GM12875 (cell line): Measurements from ENCODE around the gene LDB2.
"Not testable (repeated sequence)": the region's sequence is repeated elsewhere in the genome, so short reads cannot be mapped to it uniquely, and the experiment has no call there.

ENCODE experiments used
- H3K4me3 ChIP-seq: one replicate; pipeline ENCODE4 v1.5.1; 2011; ENCODE audit warnings: low read depth, low read length, control low read depth
- CTCF ChIP-seq: IDR thresholded peaks from 2 replicates; pipeline ENCODE4 v1.5.1; 2011; ENCODE audit warnings: low read depth, mild to moderate bottlenecking, control low read depth, inconsistent platforms, low read length, moderate library complexity, borderline replicate concordance; ENCODE audit not compliant: insufficient read depth

Gene LDB2

GRCh38 chr4:16897991-16898827, at the start of gene LDB2:
Gene LDB2, minus strand, starts transcription at chr4:16898645.
- H3K4me3 ChIP-seq, result no peak within 1 kb of the TSS
- no peak for TF ChIP-seq CTCF

DNA sequence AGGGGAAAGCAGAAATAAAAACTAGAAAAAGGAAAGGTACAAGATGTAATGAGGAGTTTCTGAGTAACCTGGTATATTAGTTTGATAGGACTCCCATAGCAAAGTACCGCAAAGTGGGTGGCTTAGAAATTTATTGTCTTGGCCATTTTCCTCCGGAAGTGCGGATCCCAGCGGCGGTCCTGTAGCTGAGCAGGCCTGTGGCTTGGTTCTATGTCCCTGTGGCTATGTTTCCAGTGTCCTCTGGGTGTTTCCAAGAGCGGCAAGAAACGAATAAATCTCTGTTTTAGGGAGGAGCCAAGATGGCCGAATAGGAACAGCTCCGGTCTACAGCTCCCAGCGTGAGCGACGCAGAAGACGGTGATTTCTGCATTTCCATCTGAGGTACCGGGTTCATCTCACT, 44.0 kb upstream of the LDB2 start:
- no peak for TF ChIP-seq CTCF
- no peak overlapping the region for H3K4me3 ChIP-seq

- TF ChIP-seq CTCF, result no peak
These were observed 40.7 kb upstream of the LDB2 start for GRCh38 chr4:16939178-16939577.

GRCh38 chr4:16938512-16939040, 40.1 kb upstream of the LDB2 start:
- no peak for TF ChIP-seq CTCF
- H3K4me3 ChIP-seq, result no peak overlapping the region

More at GRCh38 chr4:16939178-16939577, 40.7 kb upstream of the LDB2 start:
- no peak overlapping the region for H3K4me3 ChIP-seq

DNA sequence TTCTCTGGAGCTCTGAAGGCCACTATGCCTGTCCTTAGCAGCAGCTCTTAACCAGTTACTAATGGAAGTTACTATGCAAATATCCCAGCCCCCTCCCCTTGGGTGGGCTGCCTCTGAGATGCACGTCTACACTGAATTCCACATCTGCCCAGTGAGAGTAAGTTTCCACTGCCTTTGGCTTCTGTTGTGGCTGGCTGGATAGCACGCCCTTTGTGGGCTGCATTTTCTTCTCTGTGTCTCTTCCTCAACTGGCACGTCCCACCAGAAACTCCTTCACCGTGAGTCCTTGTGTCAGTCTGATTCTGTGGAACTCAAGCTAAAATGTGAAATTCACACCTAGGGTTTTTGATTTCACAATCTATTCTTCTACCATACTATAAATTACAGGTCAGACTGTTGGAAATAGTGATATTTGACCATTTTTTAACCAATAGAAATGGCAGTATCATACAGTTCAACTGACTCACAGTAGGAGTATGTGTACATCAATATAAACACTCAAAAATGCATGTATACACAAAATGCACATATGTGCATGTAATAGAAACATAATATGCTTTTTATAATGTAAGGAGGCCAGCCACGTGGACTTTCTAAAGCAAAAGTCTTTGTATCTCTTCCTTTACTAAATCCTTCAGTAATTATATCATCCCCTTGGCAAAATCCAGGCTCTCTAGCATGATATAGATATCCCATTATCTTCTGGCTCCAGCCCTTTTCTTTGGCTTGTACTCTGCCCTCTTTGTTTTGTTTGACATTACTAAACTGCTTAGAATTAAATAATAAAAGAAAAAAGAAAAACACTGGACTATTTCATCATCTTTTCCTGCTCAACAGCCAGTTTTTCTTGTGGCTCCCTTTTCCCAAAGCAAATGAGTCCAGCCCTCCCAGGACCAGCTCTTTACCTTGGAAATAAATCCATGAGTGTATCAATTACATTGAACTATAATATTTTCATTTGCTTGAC, 33.2 kb upstream of the LDB2 start:
- H3K4me3 ChIP-seq, result no peak overlapping the region
- TF ChIP-seq CTCF, result no peak

DNA sequence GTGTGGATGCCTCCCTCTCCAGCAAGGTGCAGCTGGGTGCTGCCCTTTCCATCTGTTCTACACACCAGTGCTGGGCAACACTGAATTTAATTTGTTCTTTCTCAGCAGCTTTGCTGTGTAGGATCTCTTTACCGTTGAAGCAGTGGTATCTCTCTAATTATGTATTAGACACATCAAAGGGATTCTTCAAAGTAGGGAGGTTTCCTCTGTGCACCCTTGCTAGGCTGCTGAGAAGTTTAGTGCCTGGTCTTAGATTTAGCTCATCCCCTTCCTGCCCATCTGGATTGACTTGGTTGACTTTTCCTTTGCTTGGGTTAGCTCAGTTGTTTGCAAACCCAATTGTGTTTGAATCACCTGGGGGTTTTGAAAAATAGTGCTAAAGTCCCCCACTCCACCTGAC, 27.8 kb upstream of the LDB2 start:
- TF ChIP-seq CTCF, result no peak
- no peak overlapping the region for H3K4me3 ChIP-seq

DNA sequence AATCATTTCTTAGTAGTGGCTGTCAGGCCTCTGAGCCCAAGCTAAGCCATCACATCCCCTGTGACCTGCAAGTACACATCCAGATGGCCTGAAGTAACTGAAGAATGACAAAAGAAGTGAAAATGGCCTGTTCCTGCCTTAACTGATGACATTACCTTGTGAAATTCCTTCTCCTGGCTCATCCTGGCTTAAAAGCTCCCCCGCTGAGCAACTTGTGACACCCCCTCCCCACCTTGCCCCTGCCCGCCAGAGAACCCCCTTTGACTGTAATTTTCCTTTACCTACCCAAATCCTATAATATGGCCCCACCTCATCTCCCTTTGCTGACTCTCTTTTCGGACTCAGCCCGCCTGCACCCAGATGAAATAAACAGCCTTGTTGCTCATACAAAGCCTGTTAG, 20.3 kb upstream of the LDB2 start:
- not testable (repeated sequence) for H3K4me3 ChIP-seq
